ENCODE results near the gene ATXN10. TPM values are rescaled to one million over a fixed set of nuclear protein-coding genes. Genes with fewer than 3 reads are reported as not detected.

ATXN10 gene
- total RNA-seq, 1 donor from 2014 or later: 53.2 TPM

- DNase-seq (ENCODE audit: low read depth in 2 of 2): no peak
Measured at GRCh38 chr22:45888221-45889092, 216.8 kb downstream of the ATXN10 start.

DNA sequence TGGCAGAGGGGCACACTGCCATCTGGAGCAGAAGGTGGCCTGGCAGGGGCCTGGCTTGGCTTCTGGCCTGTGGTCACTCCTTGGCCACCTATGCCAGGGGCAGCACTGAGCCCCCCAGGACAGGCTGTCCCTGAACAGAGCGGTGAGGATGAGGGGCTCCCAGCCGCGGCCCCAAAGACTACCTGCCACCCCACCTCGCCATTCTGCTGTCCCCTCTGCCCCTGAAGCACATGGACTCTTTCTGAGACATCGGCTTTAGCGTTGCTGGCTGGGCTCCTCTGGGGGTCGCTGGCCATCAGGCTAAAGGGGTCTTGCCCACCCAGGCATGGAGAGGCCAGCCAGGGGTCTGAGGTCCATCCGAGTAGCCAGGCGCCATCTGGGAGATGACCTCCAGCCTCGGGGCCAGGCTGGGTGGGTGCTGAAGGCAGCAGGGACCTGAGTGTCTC lies 217.5 kb downstream of the ATXN10 start:
- DNase-seq (ENCODE audit: low read depth in 2 of 2): no peak

DNA sequence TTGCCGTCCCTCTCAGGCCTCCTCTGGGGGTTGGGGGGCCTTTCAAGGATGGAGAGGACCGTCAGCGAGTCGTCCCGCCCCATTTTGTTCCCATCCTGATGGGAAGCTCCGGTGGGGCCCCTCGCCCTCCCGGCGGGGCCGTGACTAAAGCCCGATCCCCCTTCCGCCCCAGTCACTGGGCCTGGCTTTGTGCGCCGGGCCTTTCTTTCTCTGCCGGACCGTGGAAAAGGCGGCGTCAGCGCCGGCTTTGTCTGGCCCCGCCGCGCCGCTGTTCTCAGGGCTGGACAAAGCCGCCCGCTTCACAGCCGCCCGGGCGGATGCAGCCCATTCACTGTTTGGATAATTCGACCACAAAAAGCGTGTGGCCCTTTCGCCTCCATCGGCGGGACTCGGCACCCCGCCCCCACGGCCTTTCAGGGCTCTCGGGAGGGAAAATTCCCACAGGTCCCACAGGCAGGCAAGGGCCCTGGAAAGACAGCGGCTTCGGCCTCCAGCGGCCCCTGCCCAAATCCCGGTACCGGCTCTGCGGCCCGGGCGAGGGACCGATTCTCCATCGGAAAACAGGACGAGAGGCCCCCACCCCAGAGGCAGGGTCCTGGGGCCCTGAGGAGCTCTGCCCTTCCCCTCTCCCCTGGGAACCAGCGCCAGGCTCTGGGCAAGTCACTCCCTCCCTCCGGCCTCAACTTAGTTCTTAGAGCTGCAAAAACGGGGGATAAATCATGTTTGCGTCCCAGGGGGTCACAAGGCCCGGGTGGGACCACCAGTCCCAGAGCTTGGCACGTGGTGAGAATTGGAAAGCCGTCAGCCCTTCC lies 218.1 kb downstream of the ATXN10 start:
- peak in 1 of 2 donors; percentile 49 for DNase-seq (ENCODE audit: low read depth in 2 of 2)

DNA sequence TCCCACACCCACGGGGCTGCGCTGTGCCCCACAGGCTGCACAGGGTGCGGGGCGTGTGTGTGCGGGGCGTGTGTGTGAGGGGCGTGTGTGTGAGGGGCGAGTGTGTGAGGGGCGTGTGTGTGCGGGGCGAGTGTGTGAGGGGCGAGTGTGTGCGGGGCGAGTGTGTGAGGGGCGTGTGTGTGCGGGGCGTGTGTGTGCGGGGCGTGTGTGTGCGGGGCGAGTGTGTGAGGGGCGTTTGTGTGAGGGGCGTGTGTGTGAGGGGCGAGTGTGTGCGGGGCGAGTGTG lies 218.7 kb downstream of the ATXN10 start:
- no peak for DNase-seq (ENCODE audit: low read depth in 2 of 2)

DNA sequence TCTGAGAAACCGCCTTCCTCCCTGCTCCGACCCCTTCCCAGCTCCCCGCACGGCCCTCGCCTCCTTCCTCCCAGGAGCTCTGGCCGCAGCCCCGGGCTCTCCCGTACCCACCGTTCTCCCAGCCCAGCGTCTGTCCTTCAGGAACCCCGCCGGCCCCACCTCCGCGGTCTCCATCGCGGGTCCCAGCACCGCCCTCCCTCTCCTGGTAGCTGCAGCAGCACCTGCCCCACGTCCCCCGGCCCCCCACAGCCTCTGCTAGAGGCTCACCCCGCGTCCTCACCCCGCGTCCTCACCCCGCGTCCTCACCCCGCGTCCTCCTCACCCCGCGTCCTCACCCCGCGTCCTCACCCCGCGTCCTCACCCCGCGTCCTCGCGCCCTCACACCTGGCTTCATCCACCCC lies 219.4 kb downstream of the ATXN10 start:
- no peak for DNase-seq (ENCODE audit: low read depth in 2 of 2)

DNA sequence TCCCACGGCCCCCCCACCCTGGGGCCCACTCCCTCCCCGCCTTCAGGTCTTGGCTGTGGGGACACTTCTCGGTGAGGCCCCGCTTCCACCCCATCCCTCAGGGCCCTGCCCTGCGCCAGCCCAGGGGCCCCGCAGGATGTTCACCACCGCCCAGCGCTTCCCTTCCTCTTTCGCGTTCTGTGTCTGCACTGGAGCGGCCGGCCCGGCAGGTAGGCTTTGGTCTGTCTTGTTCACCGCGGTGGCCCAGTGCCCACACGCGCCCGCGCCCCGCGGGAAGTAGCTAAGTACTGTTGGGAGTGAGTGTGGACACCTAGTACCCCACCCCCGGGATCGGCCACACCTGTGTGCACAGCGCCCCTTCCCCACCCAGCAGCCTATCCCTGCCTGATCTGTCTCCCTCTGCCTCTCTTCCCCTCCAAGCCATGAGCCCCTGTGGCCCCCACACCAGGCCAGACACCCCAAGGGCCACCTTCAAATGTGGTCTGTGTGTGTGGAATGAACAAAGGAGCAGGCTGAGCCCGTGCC lies 219.9 kb downstream of the ATXN10 start:
- DNase-seq (ENCODE audit: low read depth in 2 of 2): no peak

- no peak for DNase-seq (ENCODE audit: low read depth in 2 of 2)
Measured at GRCh38 chr22:45891996-45892621, 220.5 kb downstream of the ATXN10 start.

DNA sequence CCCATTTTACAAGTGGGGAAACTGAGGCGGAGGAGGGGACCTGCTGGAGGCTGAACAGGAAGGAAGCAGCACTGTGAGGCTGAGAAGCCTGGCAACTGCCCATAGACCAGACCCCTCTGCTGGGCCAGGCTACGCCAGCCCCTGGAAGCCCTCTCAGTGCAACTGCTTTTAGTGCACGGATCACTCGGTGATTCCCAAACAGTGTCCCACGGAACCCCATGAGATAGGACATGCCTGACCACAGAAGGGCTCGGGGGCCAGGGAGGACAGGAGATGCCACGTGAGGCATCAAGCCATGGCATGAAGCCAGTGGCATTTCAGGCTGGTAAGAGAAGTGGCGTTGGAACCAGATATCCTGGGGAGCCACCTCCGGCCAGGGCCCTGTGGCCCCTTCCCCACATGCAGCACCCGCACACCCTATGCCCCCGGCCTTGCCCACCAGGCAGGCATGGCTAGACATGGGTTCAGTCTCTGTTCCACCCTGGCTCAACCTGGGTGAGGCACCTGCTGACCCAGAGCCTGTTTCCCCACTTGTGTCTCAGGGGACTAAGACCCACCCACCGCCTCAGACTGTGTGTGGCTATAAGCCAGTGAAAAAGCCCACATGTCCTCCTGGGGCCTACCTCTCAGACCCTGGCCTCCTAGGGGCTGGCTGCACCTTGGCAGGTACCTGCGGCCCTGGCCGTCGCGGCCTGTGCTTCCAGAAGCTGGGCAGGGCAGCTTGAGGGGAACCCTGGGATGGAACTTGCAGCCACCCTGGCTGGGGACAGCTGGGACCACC lies 221.2 kb downstream of the ATXN10 start:
- no peak for DNase-seq (ENCODE audit: low read depth in 2 of 2)

DNA sequence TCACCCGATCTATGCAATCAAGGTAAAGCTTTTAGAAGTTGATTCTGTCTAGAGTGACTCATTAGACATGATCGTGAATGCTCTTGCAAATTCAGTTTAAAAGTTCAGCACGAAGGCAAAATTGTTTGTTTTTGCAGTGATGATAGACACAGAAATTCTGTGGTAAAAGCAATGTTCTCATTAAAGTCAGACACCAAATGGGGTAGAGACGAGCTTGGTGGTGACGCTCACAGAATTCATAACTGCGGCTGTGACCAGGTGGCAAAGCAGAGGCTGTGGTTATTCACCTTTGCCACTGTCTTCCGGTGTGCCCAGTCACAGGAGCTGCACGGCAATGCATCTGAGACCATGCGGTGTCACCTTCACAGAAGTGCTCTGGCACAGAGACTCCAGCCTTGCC lies 221.9 kb downstream of the ATXN10 start:
- no peak for DNase-seq (ENCODE audit: low read depth in 2 of 2)

Other genes with a start within 250 kb of the ATXN10 start
- 0.22 and 0.40 TPM in 2 replicates for gene FBLN1, start 169.0 kb upstream of the ATXN10 start, total RNA-seq